GM23338 (cell line): Measurements from ENCODE around the gene NDUFS6. TPM values are rescaled to one million over a fixed set of nuclear protein-coding genes. Genes with fewer than 3 reads are reported as not detected.

Experiments
- ATAC-seq: fragments of 200-7000 bp; cut with Tn5 transposase; 3 replicates; pipeline ENCODE4 v1.9.1; 2020
- DNase-seq: peaks from one replicate; pipeline ENCODE4 v3.0.0-alpha.2; 2015; ENCODE audit warnings: low spot score
- H2AFZ ChIP-seq: fragments of 200-600 bp; sonication (generic); 2 replicates; pipeline ENCODE4 v1.8.0; 2016; ENCODE audit warnings: antibody characterized with exemption, mild to moderate bottlenecking, moderate library complexity
- H3F3A ChIP-seq: fragments of 200-600 bp; sonication (generic); replicated peaks from 2 replicates; pipeline ENCODE4 v1.8.0; 2017; ENCODE audit warnings: antibody characterized with exemption, mixed run types, low read depth
- H3K27ac ChIP-seq: fragments of 200-600 bp; sonication (generic); 2 replicates; pipeline ENCODE4 v1.6.1; 2016; ENCODE audit warnings: low read depth
- H3K27me3 ChIP-seq: fragments of 200-600 bp; sonication (generic); 2 replicates; pipeline ENCODE4 v1.8.0; 2016; ENCODE audit warnings: mild to moderate bottlenecking, mixed run types, moderate library complexity; ENCODE audit not compliant: insufficient read depth
- H3K36me3 ChIP-seq: fragments of 200-600 bp; sonication (generic); 2 replicates; pipeline ENCODE4 v1.8.0; 2016; ENCODE audit warnings: mild to moderate bottlenecking; ENCODE audit not compliant: insufficient read depth
- H3K4me1 ChIP-seq: fragments of 200-600 bp; sonication (generic); 2 replicates; pipeline ENCODE4 v1.8.0; 2016; ENCODE audit warnings: mild to moderate bottlenecking, moderate library complexity; ENCODE audit not compliant: insufficient read depth
- H3K4me2 ChIP-seq: fragments of 200-600 bp; sonication (generic); 2 replicates; pipeline ENCODE4 v1.7.1; 2017; ENCODE audit warnings: mixed run types
- H3K4me3 ChIP-seq: fragments of 200-600 bp; sonication (generic); 2 replicates; pipeline ENCODE4 v1.6.1; 2016; ENCODE audit warnings: mixed run types
- H3K79me2 ChIP-seq: fragments of 200-600 bp; sonication (generic); replicated peaks from 2 replicates; pipeline ENCODE4 v1.8.0; 2017; ENCODE audit warnings: mild to moderate bottlenecking; ENCODE audit not compliant: insufficient read depth
- H3K9me2 ChIP-seq: fragments of 200-600 bp; sonication (generic); 2 replicates; pipeline ENCODE4 v1.8.0; 2017; ENCODE audit not compliant: insufficient read depth
- H4K20me1 ChIP-seq: fragments of 200-600 bp; sonication (generic); replicated peaks from 2 replicates; pipeline ENCODE4 v1.8.0; 2017; ENCODE audit warnings: mild to moderate bottlenecking; ENCODE audit not compliant: insufficient read depth
- H3K27ac Mint-ChIP-seq: 2 replicates; pipeline ENCODE4 v1.8.0; 2020; ENCODE audit warnings: inconsistent platforms, mild to moderate bottlenecking, moderate library complexity, mixed read lengths
- H3K27me3 Mint-ChIP-seq: 3 replicates; pipeline ENCODE4 v1.8.0; 2022; ENCODE audit warnings: low read depth, mild to moderate bottlenecking, moderate library complexity, mixed read lengths, inconsistent platforms; ENCODE audit not compliant: insufficient read depth, poor library complexity
- H3K36me3 Mint-ChIP-seq: 3 replicates; pipeline ENCODE4 v1.8.0; 2021; ENCODE audit warnings: low read depth, mild to moderate bottlenecking, inconsistent platforms, moderate library complexity, mixed read lengths
- H3K4me1 Mint-ChIP-seq: 3 replicates; pipeline ENCODE4 v1.8.0; 2020; ENCODE audit warnings: mild to moderate bottlenecking, inconsistent platforms, mixed read lengths
- H3K4me3 Mint-ChIP-seq: 3 replicates; pipeline ENCODE4 v1.8.0; 2021; ENCODE audit warnings: moderate library complexity, mild to moderate bottlenecking, inconsistent platforms, mixed read lengths
- H3K9me3 Mint-ChIP-seq: 3 replicates; pipeline ENCODE4 v1.8.0; 2020; ENCODE audit warnings: moderate library complexity, mild to moderate bottlenecking, inconsistent platforms, mixed read lengths
- CREB1 ChIP-seq: fragments of 250-450 bp; sonication (Bioruptor Pico); IDR thresholded peaks from 2 replicates; pipeline ENCODE4 v1.5.0; 2020; ENCODE audit warnings: low read depth, mild to moderate bottlenecking, moderate library complexity
- CTCF ChIP-seq, 2 experiments: fragments of 200-600 bp in 1 of 2; sonication (generic) in 1 of 2; conservative IDR thresholded peaks; 2 replicates each; pipeline versions ENCODE4 v1.5.1 to v1.6.1; 2016 to 2017; ENCODE audit warnings: antibody characterized with exemption in 2 of 2, low read depth in 2 of 2, mild to moderate bottlenecking in 2 of 2, moderate library complexity in 1 of 2
- ETS1 ChIP-seq: IDR thresholded peaks from 2 replicates; pipeline ENCODE4 v1.6.1; 2016; ENCODE audit warnings: antibody characterized with exemption
- EZH2 ChIP-seq: fragments of 200-600 bp; sonication (generic); IDR thresholded peaks from one replicate; pipeline ENCODE4 v1.8.0; 2017; ENCODE audit warnings: antibody characterized with exemption, mild to moderate bottlenecking, low read depth; ENCODE audit not compliant: unreplicated experiment
- EZH2phosphoT487 ChIP-seq: fragments of 200-600 bp; sonication (generic); IDR thresholded peaks from one replicate; pipeline ENCODE4 v1.8.1; 2018; ENCODE audit warnings: antibody characterized with exemption; ENCODE audit not compliant: unreplicated experiment
- JUNB ChIP-seq: IDR thresholded peaks from one replicate; pipeline ENCODE4 v1.6.1; 2016; ENCODE audit warnings: antibody characterized with exemption; ENCODE audit not compliant: unreplicated experiment
- NANOG ChIP-seq: IDR thresholded peaks from 2 replicates; pipeline ENCODE4 v1.6.1; 2016; ENCODE audit warnings: antibody characterized with exemption, borderline replicate concordance
- POLR2AphosphoS5 ChIP-seq: IDR thresholded peaks from 2 replicates; pipeline ENCODE4 v1.6.1; 2016; ENCODE audit warnings: antibody characterized with exemption, low read depth
- REST ChIP-seq: IDR thresholded peaks from one replicate; pipeline ENCODE4 v1.6.1; 2018; ENCODE audit warnings: antibody characterized with exemption; ENCODE audit not compliant: unreplicated experiment
- STAT1 ChIP-seq: IDR thresholded peaks from one replicate; pipeline ENCODE4 v1.6.1; 2016; ENCODE audit warnings: antibody characterized with exemption; ENCODE audit not compliant: unreplicated experiment
- ZNF114 ChIP-seq: fragments of 250-450 bp; sonication (Bioruptor Pico); IDR thresholded peaks from 2 replicates; pipeline ENCODE4 v1.5.0; 2020; ENCODE audit warnings: mild to moderate bottlenecking, moderate library complexity
- ZNF331 ChIP-seq: fragments of 250-450 bp; sonication (Bioruptor Pico); IDR thresholded peaks from 2 replicates; pipeline ENCODE4 v1.5.0; 2020; ENCODE audit warnings: low read depth, mild to moderate bottlenecking, moderate library complexity
- ZNF462 ChIP-seq: fragments of 250-450 bp; sonication (Bioruptor Pico); IDR thresholded peaks from 2 replicates; pipeline ENCODE4 v1.5.0; 2020; ENCODE audit warnings: mild to moderate bottlenecking, moderate library complexity
- polyA plus RNA-seq: library from polyadenylated mRNA; unstranded; fragments of >200 nt; fragmentation: Nextera tagmentation; extraction: Ambion mirVana; gene quantifications from 2 replicates; pipeline ENCODE4 v1.2.1, GENCODE V29; 2016
- total RNA-seq: library from RNA; depleted of rRNA; stranded (reverse); fragments of >200 nt; shearing (Covaris generic); gene quantifications from 2 replicates; pipeline ENCODE4 v1.2.3, GENCODE V29; 2014

The NDUFS6 gene
- total and polyA plus RNA-seq, 2 experiments from 2014 or later: 94.8 to 289 TPM

- H3K4me3 ChIP-seq: no peak overlapping the region
- Mint-ChIP-seq H3K36me3 (no peaks in the 10 kb centered on the region), H3K27me3 (peaks cover 34% of the 10 kb centered on the region), H3K4me3 (no peak overlapping the region), H3K4me1 (peaks cover 17% of the 10 kb centered on the region; the same call in 2 of the 3 replicates), H3K9me3 (no peaks in the 10 kb centered on the region), H3K27ac (no peak overlapping the region)
- no peak for ATAC-seq
- no peaks in the 10 kb centered on the region for H4K20me1 ChIP-seq
- TF ChIP-seq REST (no peak), ZNF331 (CRISPR knock-in tag) (no peak), CTCF (conservative IDR thresholded peaks at IDR 0.05; ENCODE audit: low read depth in 2 of 2) (no peak), ZNF462 (no peak), POLR2AphosphoS5 (no peak), NANOG (no peak), EZH2phosphoT487 (no peak), JUNB (no peak), EZH2 (no peak), CREB1 (CRISPR knock-in tag) (no peak), STAT1 (no peak), ZNF114 (CRISPR knock-in tag) (no peak), ETS1 (no peak)
- H3K9me2 ChIP-seq: no peaks in the 10 kb centered on the region
- H3K27me3 ChIP-seq: peaks cover 23% of the 10 kb centered on the region
- no peaks in the 10 kb centered on the region for H3F3A ChIP-seq
- no peaks in the 10 kb centered on the region for H3K36me3 ChIP-seq
- no peak for DNase-seq
- H3K27ac ChIP-seq: no peak overlapping the region
- no peaks in the 10 kb centered on the region for H3K4me1 ChIP-seq
- no peak overlapping the region for H3K4me2 ChIP-seq
- no peaks in the 10 kb centered on the region for H3K79me2 ChIP-seq
- no peak overlapping the region for H2AFZ ChIP-seq
Observed at GRCh38 chr5:1855596-1855995, 54.4 kb downstream of the NDUFS6 start.
